Skeletal muscle satellite cell (primary cell): Measurements from ENCODE around the gene CHCHD6.

ENCODE experiments used
- H3K27me3 ChIP-seq: 2 replicates; pipeline ENCODE4 v1.7.0; 2013; ENCODE audit warnings: low read length; ENCODE audit not compliant: control insufficient read depth, insufficient read depth
- H3K36me3 ChIP-seq: 2 replicates; pipeline ENCODE4 v1.7.0; 2013; ENCODE audit warnings: mild to moderate bottlenecking, control low read depth, low read length; ENCODE audit not compliant: insufficient read depth
- H3K4me1 ChIP-seq: 2 replicates; pipeline ENCODE4 v1.7.0; 2013; ENCODE audit warnings: low read length; ENCODE audit not compliant: control insufficient read depth, insufficient read depth
- H3K4me2 ChIP-seq: 2 replicates; pipeline ENCODE4 v1.7.0; 2013; ENCODE audit warnings: mild to moderate bottlenecking, low read length
- H3K4me3 ChIP-seq: 2 replicates; pipeline ENCODE4 v1.7.0; 2013; ENCODE audit warnings: low read length
- H3K9ac ChIP-seq: 2 replicates; pipeline ENCODE4 v1.7.0; 2013; ENCODE audit warnings: mild to moderate bottlenecking, low read depth, low read length, moderate library complexity
- H3K9me3 ChIP-seq: replicated peaks from 2 replicates; pipeline ENCODE4 v1.7.0; 2013; ENCODE audit warnings: mild to moderate bottlenecking, control low read depth, low read length

The CHCHD6 gene

GRCh38 chr3:126847061-126847460 is 143.0 kb downstream of the CHCHD6 start:
- no peak overlapping the region for H3K4me3 ChIP-seq
- no peaks in the 10 kb centered on the region for H3K4me1 ChIP-seq
- no peaks in the 10 kb centered on the region for H3K27me3 ChIP-seq
- H3K9ac ChIP-seq: no peak overlapping the region
- H3K4me2 ChIP-seq: no peak overlapping the region
- no peaks in the 10 kb centered on the region for H3K36me3 ChIP-seq
- H3K9me3 ChIP-seq: no peaks in the 10 kb centered on the region

DNA sequence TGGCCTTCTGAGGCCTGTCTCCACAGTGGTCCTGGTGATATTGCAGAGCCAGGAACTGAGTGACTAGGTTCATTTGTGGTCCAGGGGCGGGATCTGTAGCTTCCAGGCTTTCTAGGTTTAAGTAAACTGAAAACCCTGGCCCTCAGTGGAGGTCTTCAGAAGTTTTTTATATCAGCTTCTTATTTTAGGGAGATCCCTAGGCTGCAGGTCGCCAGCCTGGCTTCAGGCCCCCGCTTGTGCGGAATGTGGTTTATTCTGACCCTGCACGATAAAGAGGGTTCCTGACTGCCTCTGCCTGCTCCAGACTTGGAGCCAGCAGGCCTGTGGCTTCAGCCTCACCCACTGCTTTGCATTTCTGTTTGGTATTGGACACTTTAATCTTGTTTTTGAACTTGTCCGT is 145.0 kb downstream of the CHCHD6 start:
- Histone ChIP-seq H3K4me2 (no peak overlapping the region), H3K4me1 (no peaks in the 10 kb centered on the region), H3K27me3 (no peaks in the 10 kb centered on the region), H3K36me3 (no peaks in the 10 kb centered on the region), H3K9ac (no peak overlapping the region), H3K4me3 (no peak overlapping the region), H3K9me3 (no peaks in the 10 kb centered on the region)

DNA sequence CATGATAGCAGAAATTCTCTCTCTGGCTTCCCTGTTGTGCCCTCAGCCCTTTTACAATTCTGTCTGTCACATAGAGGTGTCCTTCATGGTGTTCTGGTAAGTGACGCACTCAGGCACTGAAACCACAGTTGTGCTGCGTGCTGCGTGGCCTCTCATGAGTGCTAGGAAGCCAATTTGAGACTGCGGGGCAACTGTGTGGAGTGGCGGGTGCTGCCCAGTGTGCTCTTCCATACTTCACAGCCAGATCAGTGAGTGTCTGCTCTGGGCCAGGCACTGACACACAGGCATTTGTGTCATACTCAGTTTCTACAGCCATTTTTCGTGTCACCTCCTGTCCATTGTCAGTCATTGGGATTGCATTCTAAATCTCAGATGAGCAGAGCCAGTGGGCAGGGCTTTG is 145.7 kb downstream of the CHCHD6 start:
- H3K9me3 ChIP-seq: no peaks in the 10 kb centered on the region
- H3K4me2 ChIP-seq: no peak overlapping the region
- H3K27me3 ChIP-seq: no peaks in the 10 kb centered on the region
- H3K4me1 ChIP-seq: no peaks in the 10 kb centered on the region
- H3K36me3 ChIP-seq: no peaks in the 10 kb centered on the region
- no peak overlapping the region for H3K4me3 ChIP-seq
- no peak overlapping the region for H3K9ac ChIP-seq

DNA sequence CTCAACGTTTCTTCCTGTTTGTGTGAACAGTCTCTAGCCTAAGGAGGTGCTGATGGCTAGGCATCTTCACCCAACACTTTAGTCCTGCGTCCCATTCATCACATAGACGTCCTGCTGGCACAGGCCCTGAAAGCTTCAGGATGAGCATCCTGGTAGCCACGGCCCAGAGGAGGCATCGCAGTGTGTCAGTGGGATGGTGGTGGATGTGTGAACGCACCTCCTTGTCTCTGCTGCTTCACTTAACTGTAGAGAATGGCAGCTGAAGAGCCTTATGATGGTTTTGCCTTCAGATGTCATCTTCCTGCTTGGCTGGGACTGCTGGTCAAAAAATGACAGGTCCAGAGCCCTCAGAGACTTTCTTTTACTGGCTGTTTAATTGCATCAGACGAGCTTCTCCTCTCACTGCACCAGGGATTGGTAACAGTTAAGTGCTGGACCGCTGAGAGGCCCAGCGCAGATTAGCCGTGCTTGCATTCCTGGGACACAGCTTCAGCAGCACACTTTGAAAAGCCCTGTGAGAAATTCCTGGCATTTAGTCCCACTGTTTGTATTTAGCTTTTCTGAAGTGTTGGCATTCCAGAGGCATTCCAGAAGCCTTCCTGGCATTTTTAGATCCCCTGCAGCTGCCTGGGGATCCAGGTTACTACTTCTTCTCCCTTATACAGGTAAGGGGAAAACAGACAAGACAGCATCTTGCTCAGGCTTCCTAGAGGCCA is 146.5 kb downstream of the CHCHD6 start:
- Histone ChIP-seq H3K4me1 (no peaks in the 10 kb centered on the region), H3K36me3 (no peaks in the 10 kb centered on the region), H3K4me3 (no peak overlapping the region), H3K27me3 (no peaks in the 10 kb centered on the region), H3K9ac (no peak overlapping the region), H3K9me3 (no peaks in the 10 kb centered on the region), H3K4me2 (no peak overlapping the region)

DNA sequence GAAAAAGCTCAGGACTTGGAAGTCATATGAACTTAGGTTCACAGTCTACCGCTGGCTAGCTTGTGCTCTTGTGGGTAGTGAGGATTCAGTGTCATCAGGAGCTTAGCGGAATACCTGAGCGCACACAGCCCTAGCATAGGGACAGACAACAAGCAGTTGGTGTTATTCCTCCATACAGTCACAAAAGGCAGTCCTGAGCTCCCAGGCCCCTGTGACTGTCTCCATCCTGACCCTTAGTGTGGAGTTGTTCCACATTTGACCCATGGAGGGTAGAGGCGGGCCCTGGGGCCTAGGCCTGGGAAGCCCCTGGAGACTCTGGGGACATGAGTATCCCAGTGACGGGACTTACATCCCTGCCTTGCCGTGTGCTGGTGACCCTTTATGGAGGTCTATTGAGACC is 147.3 kb downstream of the CHCHD6 start:
- Histone ChIP-seq H3K27me3 (no peaks in the 10 kb centered on the region), H3K4me2 (no peak overlapping the region), H3K9ac (no peak overlapping the region), H3K9me3 (no peaks in the 10 kb centered on the region), H3K4me1 (no peaks in the 10 kb centered on the region), H3K36me3 (no peaks in the 10 kb centered on the region), H3K4me3 (no peak overlapping the region)

- Histone ChIP-seq H3K4me1 (no peaks in the 10 kb centered on the region), H3K4me3 (no peak overlapping the region), H3K36me3 (no peaks in the 10 kb centered on the region), H3K9ac (no peak overlapping the region), H3K9me3 (no peaks in the 10 kb centered on the region), H3K27me3 (no peaks in the 10 kb centered on the region), H3K4me2 (no peak overlapping the region)
Measured at GRCh38 chr3:126851934-126852333, 147.9 kb downstream of the CHCHD6 start.

- H3K9me3 ChIP-seq: no peaks in the 10 kb centered on the region
- no peaks in the 10 kb centered on the region for H3K4me1 ChIP-seq
Measured at GRCh38 chr3:126852511-126852910, 148.5 kb downstream of the CHCHD6 start.

GRCh38 chr3:126854666-126855065 is 150.6 kb downstream of the CHCHD6 start:
- no peaks in the 10 kb centered on the region for H3K9me3 ChIP-seq
- H3K9ac ChIP-seq: no peak overlapping the region
- no peaks in the 10 kb centered on the region for H3K36me3 ChIP-seq
- no peak overlapping the region for H3K4me3 ChIP-seq
- H3K27me3 ChIP-seq: no peaks in the 10 kb centered on the region
- H3K4me2 ChIP-seq: no peak overlapping the region
- peaks cover 11% of the 10 kb centered on the region for H3K4me1 ChIP-seq

More at GRCh38 chr3:126852511-126852910, 148.5 kb downstream of the CHCHD6 start:
- Histone ChIP-seq H3K4me3 (no peak overlapping the region), H3K36me3 (no peaks in the 10 kb centered on the region), H3K4me2 (no peak overlapping the region), H3K9ac (no peak overlapping the region), H3K27me3 (no peaks in the 10 kb centered on the region)

- no peaks in the 10 kb centered on the region for H3K36me3 ChIP-seq
- no peak overlapping the region for H3K4me3 ChIP-seq
- no peak overlapping the region for H3K4me2 ChIP-seq
- no peak overlapping the region for H3K9ac ChIP-seq
- H3K27me3 ChIP-seq: no peaks in the 10 kb centered on the region
- H3K9me3 ChIP-seq: no peaks in the 10 kb centered on the region
- peaks cover 11% of the 10 kb centered on the region for H3K4me1 ChIP-seq
Measured at GRCh38 chr3:126855374-126855773, 151.3 kb downstream of the CHCHD6 start.

GRCh38 chr3:126857928-126858327 is 153.9 kb downstream of the CHCHD6 start:
- H3K27me3 ChIP-seq: no peaks in the 10 kb centered on the region

DNA sequence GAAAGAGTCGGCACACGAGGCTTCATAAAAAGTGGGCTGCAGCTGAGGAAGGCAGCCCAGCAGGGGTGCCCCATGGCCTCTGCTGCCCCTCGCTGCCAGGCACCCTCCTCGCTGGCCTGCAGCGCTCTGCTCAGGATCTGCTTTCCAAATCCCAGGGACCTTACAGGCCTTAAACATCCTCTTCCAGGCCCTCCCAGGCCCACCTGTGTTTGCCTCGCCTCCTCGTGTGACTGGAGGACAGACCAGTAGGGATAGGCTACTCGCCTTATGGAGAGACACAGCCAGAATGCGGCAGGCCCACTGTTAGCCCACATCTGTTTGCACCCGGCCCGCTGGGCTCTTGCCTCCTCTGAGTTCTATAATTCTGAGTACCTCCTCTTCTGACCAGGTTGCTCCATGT is 154.4 kb downstream of the CHCHD6 start:
- Histone ChIP-seq H3K27me3 (no peaks in the 10 kb centered on the region), H3K36me3 (no peaks in the 10 kb centered on the region), H3K4me1 (peaks cover 11% of the 10 kb centered on the region), H3K9me3 (no peaks in the 10 kb centered on the region), H3K4me3 (no peak overlapping the region), H3K9ac (no peak overlapping the region), H3K4me2 (no peak overlapping the region)

More at GRCh38 chr3:126857928-126858327, 153.9 kb downstream of the CHCHD6 start:
- Histone ChIP-seq H3K4me1 (peaks cover 11% of the 10 kb centered on the region), H3K36me3 (no peaks in the 10 kb centered on the region), H3K9me3 (no peaks in the 10 kb centered on the region), H3K4me2 (no peak overlapping the region), H3K9ac (no peak overlapping the region), H3K4me3 (no peak overlapping the region)

DNA sequence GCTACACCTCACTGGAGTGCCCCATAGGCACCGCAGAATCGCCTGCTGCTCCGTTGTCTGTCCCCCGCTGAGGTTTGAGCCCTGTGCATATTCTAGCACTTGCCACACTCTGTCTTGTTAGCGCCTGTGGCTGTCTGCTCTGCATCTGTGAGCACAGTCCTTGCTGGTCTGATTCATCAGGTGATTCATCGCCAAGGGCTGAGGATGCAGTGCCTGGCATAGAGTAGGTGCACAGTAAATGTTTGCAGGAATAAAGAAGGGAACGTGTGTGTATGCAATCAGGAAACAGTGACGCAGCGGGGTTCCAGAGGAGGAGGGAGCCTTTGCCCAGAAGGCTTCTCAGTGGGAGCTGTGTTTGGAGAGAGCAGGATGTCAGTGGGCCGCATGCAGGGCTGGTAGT is 154.8 kb downstream of the CHCHD6 start:
- Histone ChIP-seq H3K4me2 (no peak overlapping the region), H3K36me3 (no peaks in the 10 kb centered on the region), H3K27me3 (no peaks in the 10 kb centered on the region), H3K4me1 (peaks cover 11% of the 10 kb centered on the region), H3K9me3 (no peaks in the 10 kb centered on the region), H3K4me3 (no peak overlapping the region), H3K9ac (no peak overlapping the region)
